Activated CD8-positive, alpha-beta T cell treated with anti-CD3 and anti-CD28 coated beads for 36 hours (primary cell): ENCODE measurements around the gene USP24. TPM values are rescaled to one million over a fixed set of nuclear protein-coding genes. Genes with fewer than 3 reads are reported as not detected.

Source experiments
- ATAC-seq: fragments of 200-7000 bp; cut with Tn5 transposase; one replicate; pipeline ENCODE4 v1.10.0; 2021; ENCODE audit warnings: mild to moderate bottlenecking, moderate library complexity
- CTCF ChIA-PET: fragments of 350-600 bp; sonication (Branson Sonifier 250); formaldehyde crosslinking; loops from one replicate; lab custom pipeline; 2021; ENCODE audit warnings: antibody characterized with exemption; lab: Charles Lee
- POLR2A ChIA-PET: fragments of 350-600 bp; sonication (Branson Sonifier 250); formaldehyde crosslinking; loops from one replicate; lab custom pipeline; 2021; ENCODE audit warnings: antibody characterized with exemption; lab: Charles Lee
- DNase-seq: peaks from one replicate; pipeline ENCODE4 v3.0.0-alpha.2; 2020
- H3K27ac Mint-ChIP-seq: one replicate; pipeline ENCODE4 v1.8.0; 2021; ENCODE audit warnings: mild to moderate bottlenecking, mixed read lengths
- H3K27me3 Mint-ChIP-seq: one replicate; pipeline ENCODE4 v1.8.0; 2021; ENCODE audit warnings: mixed read lengths
- H3K36me3 Mint-ChIP-seq: one replicate; pipeline ENCODE4 v1.8.0; 2021; ENCODE audit warnings: low read depth, mixed read lengths
- H3K4me1 Mint-ChIP-seq: one replicate; pipeline ENCODE4 v1.8.0; 2021; ENCODE audit warnings: low read depth, mixed read lengths
- H3K4me3 Mint-ChIP-seq: one replicate; pipeline ENCODE4 v1.8.0; 2021; ENCODE audit warnings: mild to moderate bottlenecking, moderate library complexity, mixed read lengths
- H3K9me3 Mint-ChIP-seq: one replicate; pipeline ENCODE4 v1.8.0; 2021; ENCODE audit warnings: mixed read lengths
- CTCF ChIP-seq: fragments of 200-600 bp; IDR thresholded peaks from one replicate; pipeline ENCODE4 v1.8.0; 2022; ENCODE audit warnings: antibody characterized with exemption, mild to moderate bottlenecking
- intact Hi-C: fragments of 100-400 bp; cut with micrococcal nuclease; formaldehyde crosslinking; loops from one replicate; pipeline ENCODE4 v1.10.0; 2022
- total RNA-seq, 2 experiments: library from RNA; stranded (reverse); gene quantifications; one replicate each; pipeline ENCODE4 v1.2.3, GENCODE V29; 2021

Gene USP24
- total RNA-seq, 2 experiments from 2014 or later, result 39.4 to 47.0 TPM

DNA sequence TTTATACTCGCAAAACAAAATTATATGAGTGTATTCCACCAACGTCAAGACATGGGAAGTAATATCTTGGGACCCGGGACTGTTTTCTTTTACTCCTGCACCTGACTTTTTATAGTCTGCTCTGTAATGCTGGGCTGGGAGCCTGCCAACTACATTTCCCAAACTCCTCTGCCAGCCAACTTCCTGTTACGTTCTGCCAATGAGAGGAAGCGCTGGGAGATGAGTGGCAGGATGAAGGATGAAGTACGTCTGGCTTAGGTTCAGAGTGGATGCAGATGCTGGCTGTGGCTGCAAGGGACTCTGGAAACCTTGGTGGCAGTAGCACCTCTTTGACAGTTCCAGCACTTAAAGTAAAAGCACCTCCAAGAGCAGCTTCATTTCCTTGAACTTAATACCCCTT lies 59.6 kb downstream of the USP24 start:
- CTCF ChIA-PET, result interaction anchor here (2.8 kb wide), 1 partner anchor 13 kb away, joined by 18 read pairs; no protein-coding TSS in a partner anchor
- DNase-seq (peak; percentile 13), ATAC-seq (no peak)
- no peaks in the 10 kb centered on the region for H3K27me3 Mint-ChIP-seq
- intact Hi-C loops, result no loop called here
- no peaks in the 10 kb centered on the region for H3K9me3 Mint-ChIP-seq
- peaks cover 39% of the 10 kb centered on the region for H3K4me1 Mint-ChIP-seq
- no peak overlapping the region for H3K27ac Mint-ChIP-seq
- no peak for TF ChIP-seq CTCF
- H3K4me3 Mint-ChIP-seq, result no peak overlapping the region
- H3K36me3 Mint-ChIP-seq, result peaks cover 51% of the 10 kb centered on the region
- POLR2A ChIA-PET, result no interaction called here

DNA sequence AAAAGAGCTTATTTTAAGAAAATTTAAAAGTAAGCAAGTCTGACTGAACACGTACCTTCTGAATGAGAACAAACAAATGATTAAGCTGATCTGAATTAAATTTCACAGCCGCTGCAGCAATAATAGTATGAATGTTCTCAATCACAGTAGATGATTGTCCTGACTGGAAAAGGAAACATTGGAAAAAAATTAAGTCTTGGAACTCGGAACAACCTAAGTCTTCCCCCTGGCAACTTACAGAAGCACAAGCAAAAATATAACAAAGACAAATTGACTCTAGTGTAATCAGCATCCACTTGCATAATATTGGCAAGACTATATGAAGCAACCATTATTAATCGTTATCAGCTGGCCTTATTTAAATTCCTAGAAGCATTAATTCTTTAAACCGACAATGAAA lies 60.5 kb downstream of the USP24 start:
- H3K27me3 Mint-ChIP-seq, result no peaks in the 10 kb centered on the region

GRCh38 chr1:55153031-55153430 lies 62.1 kb downstream of the USP24 start:
- peaks cover 40% of the 10 kb centered on the region for H3K4me1 Mint-ChIP-seq
- DNase-seq (no peak), ATAC-seq (no peak)
- peak overlapping the region; percentile 92 for H3K27ac Mint-ChIP-seq
- no peaks in the 10 kb centered on the region for H3K9me3 Mint-ChIP-seq
- no peak overlapping the region for H3K4me3 Mint-ChIP-seq
- TF ChIP-seq CTCF, result no peak
- H3K36me3 Mint-ChIP-seq, result peaks cover 40% of the 10 kb centered on the region
- ChIA-PET POLR2A (interaction anchor here (1.7 kb wide), 1 partner anchor 9 kb away, joined by 5 read pairs; no protein-coding TSS in a partner anchor), CTCF (interaction anchor here (1.1 to 1.6 kb wide), 3 partner anchors 9 to 125 kb away, joined by 3 to 7 read pairs (median 6); no protein-coding TSS in a partner anchor)
- no peaks in the 10 kb centered on the region for H3K27me3 Mint-ChIP-seq
- intact Hi-C loops, result no loop called here

More for the DNA sequence above, 60.5 kb downstream of the USP24 start:
- no peak for TF ChIP-seq CTCF
- peaks cover 40% of the 10 kb centered on the region for H3K4me1 Mint-ChIP-seq
- DNase-seq (no peak), ATAC-seq (no peak)
- no peaks in the 10 kb centered on the region for H3K9me3 Mint-ChIP-seq
- intact Hi-C loops, result no loop called here
- peaks cover 46% of the 10 kb centered on the region for H3K36me3 Mint-ChIP-seq
- CTCF ChIA-PET, result interaction anchor here (1.0 to 2.8 kb wide), 4 partner anchors 12 to 55 kb away, joined by 3 to 18 read pairs (median 3); no protein-coding TSS in a partner anchor
- POLR2A ChIA-PET, result interaction anchor here (0.8 kb wide), 1 partner anchor 11 kb away, joined by 3 read pairs; no protein-coding TSS in a partner anchor
- no peak overlapping the region for H3K4me3 Mint-ChIP-seq
- no peak overlapping the region for H3K27ac Mint-ChIP-seq

- peak; percentile 94 for ATAC-seq
- intact Hi-C loops, result no loop called here
- ChIA-PET POLR2A (interaction anchor here (1.7 kb wide), 1 partner anchor 7 kb away, joined by 5 read pairs; no protein-coding TSS in a partner anchor), CTCF (interaction anchor here (0.7 to 1.0 kb wide), 3 partner anchors 62 to 212 kb away, joined by 3 read pairs; no protein-coding TSS in a partner anchor)
- H3K9me3 Mint-ChIP-seq, result no peaks in the 10 kb centered on the region
- DNase-seq, result no peak
- H3K4me1 Mint-ChIP-seq, result peaks cover 35% of the 10 kb centered on the region
- H3K4me3 Mint-ChIP-seq, result peak overlapping the region; percentile 65
- no peak for TF ChIP-seq CTCF
- H3K27ac Mint-ChIP-seq, result peak overlapping the region; percentile 92
- H3K27me3 Mint-ChIP-seq, result no peaks in the 10 kb centered on the region
- H3K36me3 Mint-ChIP-seq, result peaks cover 36% of the 10 kb centered on the region
Observed at GRCh38 chr1:55150880-55151588, 64.1 kb downstream of the USP24 start.

DNA sequence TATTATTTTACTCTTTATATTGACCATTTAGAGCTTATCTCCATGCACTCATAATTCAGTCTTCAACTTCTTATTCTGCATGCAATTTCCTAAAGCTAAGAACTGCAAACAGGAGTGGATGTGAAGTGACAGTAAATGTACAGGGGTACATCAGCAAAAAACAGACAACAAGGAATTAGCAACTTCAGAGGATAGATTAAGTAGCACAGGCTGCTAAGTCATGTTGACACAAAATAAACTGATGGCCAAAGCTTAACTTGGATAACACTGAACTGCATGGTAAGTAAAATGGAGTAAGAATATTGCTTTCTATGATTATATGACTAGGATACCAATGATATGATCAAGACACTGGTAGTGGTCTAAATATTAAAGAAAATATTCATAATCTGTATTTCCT lies 66.5 kb downstream of the USP24 start:
- CTCF ChIA-PET, result interaction anchor here (1.1 to 3.6 kb wide), 6 partner anchors 14 to 131 kb away, joined by 3 to 21 read pairs (median 4); no protein-coding TSS in a partner anchor

More for the DNA sequence above, 66.5 kb downstream of the USP24 start:
- Mint-ChIP-seq H3K27ac (no peak overlapping the region), H3K36me3 (peaks cover 31% of the 10 kb centered on the region), H3K4me1 (peaks cover 29% of the 10 kb centered on the region), H3K9me3 (no peaks in the 10 kb centered on the region), H3K4me3 (no peak overlapping the region), H3K27me3 (no peaks in the 10 kb centered on the region)
- ATAC-seq (no peak), DNase-seq (no peak)
- TF ChIP-seq CTCF, result no peak
- intact Hi-C loops, result no loop called here
- POLR2A ChIA-PET, result interaction anchor here (1.3 kb wide), 1 partner anchor 75 kb away, joined by 3 read pairs; no protein-coding TSS in a partner anchor
